Effector CD8-positive, alpha-beta T cell (primary cell): ENCODE results near the gene XG.

Experiments
- DNase-seq: peaks from one replicate; lab custom pipeline; 2025; lab: John Stamatoyannopoulos, UW

Gene XG

GRCh38 chrX:2819345-2820135 lies 67.7 kb downstream of the XG start:
- no peak for DNase-seq

- no peak for DNase-seq
Observed at GRCh38 chrX:2820136-2820771, 68.4 kb downstream of the XG start.

- no peak for DNase-seq
Observed at GRCh38 chrX:2823795-2824386, 72.1 kb downstream of the XG start.

GRCh38 chrX:2824886-2825285 lies 73.0 kb downstream of the XG start:
- no peak for DNase-seq

- DNase-seq: no peak
Observed at GRCh38 chrX:2828344-2828958, 76.6 kb downstream of the XG start, which contains the start of gene GYG2. TSS of gene GYG2 (plus strand) at chrX:2828930. CDS start at chrX:2830189, 1,259 bp downstream.

- DNase-seq: no peak
Observed at GRCh38 chrX:2828959-2829411, 77.1 kb downstream of the XG start.

- no peak for DNase-seq
Observed at GRCh38 chrX:2829469-2830246, 77.8 kb downstream of the XG start.

GRCh38 chrX:2831471-2832228 lies 79.8 kb downstream of the XG start:
- no peak for DNase-seq

GRCh38 chrX:2837961-2838360 lies 86.1 kb downstream of the XG start:
- no peak for DNase-seq

GRCh38 chrX:2840961-2841360 lies 89.1 kb downstream of the XG start:
- DNase-seq: no peak

GRCh38 chrX:2841537-2841936 lies 89.7 kb downstream of the XG start:
- DNase-seq: no peak

- DNase-seq: no peak
Observed at GRCh38 chrX:2846992-2847391, 95.2 kb downstream of the XG start.

GRCh38 chrX:2848871-2849301 lies 97.0 kb downstream of the XG start:
- DNase-seq: no peak

- DNase-seq: no peak
Observed at GRCh38 chrX:2854918-2855317, 103.1 kb downstream of the XG start.

GRCh38 chrX:2855761-2856160 lies 103.9 kb downstream of the XG start:
- no peak for DNase-seq

- DNase-seq: no peak
Observed at GRCh38 chrX:2857566-2857965, 105.7 kb downstream of the XG start.

GRCh38 chrX:2859197-2859797 lies 107.5 kb downstream of the XG start:
- DNase-seq: no peak

- no peak for DNase-seq
Observed at GRCh38 chrX:2862404-2862803, 110.6 kb downstream of the XG start.

GRCh38 chrX:2863646-2864045 lies 111.8 kb downstream of the XG start:
- no peak for DNase-seq
